Peyer's patch (tissue), 4 donors: Measurements from ENCODE around the gene CSH2.

ENCODE experiments used
- CTCF ChIP-seq, 6 experiments: fragments of 450-650 bp in 4 of 6; fragments of 200-600 bp in 2 of 6; sonication (generic) in 1 of 6; IDR thresholded peaks; one replicate each; pipeline ENCODE4 v1.5.1; 2017 to 2019; ENCODE audit warnings: antibody characterized with exemption in 6 of 6, mild to moderate bottlenecking in 3 of 6, moderate library complexity in 1 of 6
- POLR2A ChIP-seq, 2 donors: fragments of 450-650 bp; IDR thresholded peaks; one replicate each; pipeline ENCODE4 v1.5.1; 2017; ENCODE audit warnings: antibody characterized with exemption in 2 of 2, mild to moderate bottlenecking in 2 of 2, moderate library complexity in 2 of 2

- TF ChIP-seq POLR2A (IDR thresholded peaks at IDR 0.05) (no peak), CTCF (IDR thresholded peaks at IDR 0.05) (no peak)
Observed at GRCh38 chr17:63859257-63859656, 14.2 kb downstream of the CSH2 start.
